GM20431 (cell line): Measurements from ENCODE around the gene PTPRT.

Experiments
- in situ Hi-C: fragments of 300-500 bp; cut with MseI, MboI; formaldehyde crosslinking; loops from one replicate; pipeline ENCODE4 v1.15.0; 2020; ENCODE audit warnings: low sequenced_read_pairs; ENCODE audit not compliant: unreplicated experiment

Gene PTPRT

GRCh38 chr20:42379385-42379784 is 810.3 kb downstream of the PTPRT start:
- in situ Hi-C loops: no loop called here

- in situ Hi-C loops: no loop called here
These were observed 810.9 kb downstream of the PTPRT start for GRCh38 chr20:42378826-42379225.

DNA sequence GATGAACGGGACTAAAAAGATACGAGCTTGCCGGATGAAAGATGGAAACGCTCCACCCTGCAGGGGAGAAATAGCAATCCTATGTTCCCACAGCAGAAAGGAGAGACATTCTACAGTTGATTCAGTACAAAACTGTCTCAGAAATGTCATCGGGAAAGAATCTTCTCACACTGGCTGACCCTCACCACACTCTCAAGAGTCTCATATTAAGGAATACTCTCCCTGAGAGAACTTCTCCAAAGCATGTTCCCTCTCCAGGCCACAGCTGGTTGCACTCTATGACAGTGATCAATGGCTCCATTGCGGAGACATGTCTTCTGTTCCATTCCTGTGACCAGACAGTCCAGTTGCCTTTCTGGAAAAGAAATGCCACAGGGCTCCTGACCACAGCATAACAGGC is 813.6 kb downstream of the PTPRT start:
- in situ Hi-C loops: no loop called here

DNA sequence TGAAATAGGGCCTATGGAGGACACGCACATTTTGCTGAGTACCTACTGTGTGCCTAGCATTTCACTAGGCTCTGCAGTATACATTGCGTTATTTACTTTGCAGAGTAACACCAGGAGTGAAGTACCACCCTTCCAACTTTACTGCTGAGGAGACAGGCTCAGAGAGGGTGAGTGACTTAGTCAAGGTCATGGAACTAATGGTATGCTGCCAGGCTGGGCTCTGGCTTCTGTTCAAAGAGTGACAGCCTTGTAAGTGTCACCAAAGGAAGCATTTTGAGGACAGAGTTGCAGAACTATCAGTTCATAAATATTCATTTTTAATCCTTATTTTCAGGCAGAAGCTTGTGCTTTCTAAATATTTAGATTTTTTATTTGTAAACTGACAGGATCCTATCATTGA is 816.7 kb downstream of the PTPRT start:
- in situ Hi-C loops: no loop called here

GRCh38 chr20:42370075-42370474 is 819.6 kb downstream of the PTPRT start:
- in situ Hi-C loops: no loop called here

- in situ Hi-C loops: no loop called here
These were observed 820.8 kb downstream of the PTPRT start for GRCh38 chr20:42368910-42369309.

DNA sequence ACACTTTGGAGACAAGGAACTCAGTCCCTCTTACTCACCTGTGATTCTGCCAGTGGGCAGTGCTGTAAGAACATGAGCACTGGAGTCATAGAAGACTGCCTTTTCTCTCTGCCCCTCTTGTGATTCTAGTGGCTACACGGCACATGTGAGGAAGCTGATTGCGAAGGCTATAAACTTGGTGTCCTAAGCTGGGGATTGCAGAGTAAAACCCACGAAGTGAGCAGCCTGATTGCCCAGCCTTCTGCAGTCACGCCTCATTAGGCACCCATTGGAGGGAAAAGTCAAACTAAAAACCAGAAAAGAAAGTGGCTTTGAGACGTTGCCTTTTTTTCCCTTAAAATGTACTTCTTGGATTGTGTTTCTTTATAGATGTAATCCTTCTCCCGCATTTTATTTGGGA is 823.1 kb downstream of the PTPRT start:
- in situ Hi-C loops: no loop called here

DNA sequence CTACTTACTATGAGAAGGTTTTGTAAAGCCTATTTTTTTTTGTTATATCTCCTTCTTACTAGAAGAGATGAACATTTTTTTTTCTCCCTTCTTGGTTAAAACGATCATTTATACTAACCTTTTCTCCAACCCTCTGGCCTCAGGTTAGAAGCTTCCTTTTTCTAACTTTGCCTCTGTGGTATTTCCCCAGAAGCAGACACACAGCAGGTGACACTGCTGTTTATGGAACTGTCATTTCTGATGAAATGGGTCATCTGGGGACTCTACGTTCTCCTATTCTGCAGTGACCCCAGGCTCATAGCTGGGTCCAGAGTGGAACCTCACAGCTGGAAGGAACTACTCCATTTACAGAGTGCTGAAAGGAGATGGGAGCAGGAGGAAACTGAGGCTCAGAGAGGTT is 825.3 kb downstream of the PTPRT start:
- in situ Hi-C loops: no loop called here

GRCh38 chr20:42361402-42361970 is 828.2 kb downstream of the PTPRT start:
- in situ Hi-C loops: no loop called here

DNA sequence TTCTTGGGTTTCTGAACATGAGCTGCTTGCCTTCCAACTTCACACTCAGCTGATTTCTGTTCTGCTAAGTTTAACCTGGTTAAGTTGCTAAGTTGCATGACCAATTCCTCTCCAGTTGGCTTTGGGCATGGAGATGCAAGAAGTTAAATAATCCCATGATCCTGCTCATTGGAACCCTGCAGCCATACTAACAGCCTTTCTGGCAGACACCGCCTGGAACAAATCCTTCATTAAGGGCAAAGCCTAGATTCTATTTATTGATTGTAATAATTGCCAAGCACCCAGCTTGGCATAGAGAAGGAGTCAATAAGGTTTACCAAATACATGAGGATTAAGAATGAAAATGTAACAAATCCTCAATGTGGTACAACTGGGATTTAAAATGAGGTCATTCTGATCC is 829.1 kb downstream of the PTPRT start:
- in situ Hi-C loops: no loop called here

DNA sequence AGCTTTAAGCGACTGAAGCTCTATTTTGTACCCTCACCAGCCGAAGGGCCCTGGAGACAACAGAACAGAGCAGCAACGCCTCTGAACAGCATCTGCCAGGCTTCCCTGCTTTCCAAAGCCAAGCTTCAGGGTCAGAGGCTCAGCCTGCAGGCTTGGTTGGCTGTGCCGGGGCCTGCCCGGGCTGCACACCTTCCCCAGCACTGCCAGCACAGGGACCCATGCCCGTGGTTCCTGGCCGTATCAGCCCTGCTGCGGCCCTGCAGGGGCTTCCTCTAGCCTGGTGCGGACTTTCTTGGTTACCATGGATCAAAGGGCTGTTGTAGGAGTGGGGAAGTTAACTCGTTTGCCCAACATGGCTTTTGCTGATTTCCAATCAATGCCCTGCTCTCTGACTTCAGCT is 830.1 kb downstream of the PTPRT start:
- in situ Hi-C loops: no loop called here

- in situ Hi-C loops: no loop called here
These were observed 837.6 kb downstream of the PTPRT start for GRCh38 chr20:42352096-42352495.

DNA sequence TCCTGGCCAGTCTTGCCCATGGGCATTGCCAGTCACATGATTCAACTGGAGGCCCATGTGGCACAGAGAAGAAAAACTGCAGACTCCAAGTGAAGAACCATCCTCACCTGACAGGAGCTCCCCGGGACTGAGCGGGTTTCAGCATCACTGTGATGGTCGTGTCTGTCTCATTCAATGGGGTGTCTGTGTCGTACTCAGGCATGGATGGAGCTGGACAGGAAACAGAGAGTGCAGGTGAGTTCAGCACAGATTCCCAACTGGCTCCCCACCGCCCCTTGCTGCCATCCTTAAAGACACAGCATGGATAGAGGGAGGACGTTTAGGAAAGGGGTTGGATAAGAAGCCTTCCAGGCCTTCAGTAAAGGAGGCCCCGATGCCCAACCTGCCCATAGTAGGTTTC is 839.2 kb downstream of the PTPRT start:
- in situ Hi-C loops: no loop called here

GRCh38 chr20:42346189-42347170 is 843.2 kb downstream of the PTPRT start:
- in situ Hi-C loops: no loop called here

- in situ Hi-C loops: no loop called here
These were observed 848.1 kb downstream of the PTPRT start for GRCh38 chr20:42341654-42342053.

GRCh38 chr20:42340368-42340767 is 849.3 kb downstream of the PTPRT start:
- in situ Hi-C loops: no loop called here

- in situ Hi-C loops: no loop called here
These were observed 851.2 kb downstream of the PTPRT start for GRCh38 chr20:42338294-42339201.

- in situ Hi-C loops: no loop called here
These were observed 853.1 kb downstream of the PTPRT start for GRCh38 chr20:42336576-42336975.

GRCh38 chr20:42319252-42320013 is 870.3 kb downstream of the PTPRT start:
- in situ Hi-C loops: no loop called here

DNA sequence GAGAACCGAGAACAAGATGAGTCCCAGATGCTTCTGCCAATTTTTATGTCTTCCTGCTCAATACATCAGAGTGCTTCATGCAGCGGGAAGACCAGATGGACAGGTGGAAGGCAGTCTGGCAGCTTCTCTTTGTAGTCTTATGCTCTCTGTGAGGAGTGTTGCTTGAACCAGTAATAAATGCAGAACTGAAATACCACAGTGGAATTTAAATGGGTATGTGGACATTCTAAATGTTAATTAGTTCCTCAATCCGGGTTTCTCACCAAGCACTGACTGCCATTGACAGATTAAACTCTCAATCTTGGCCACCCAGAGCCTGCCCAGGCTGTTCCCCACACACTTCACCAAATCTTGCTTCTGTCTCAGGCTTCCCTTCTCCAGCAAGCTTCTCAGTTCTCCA is 876.0 kb downstream of the PTPRT start:
- in situ Hi-C loops: no loop called here
